ENCODE results near the gene PNPLA1. TPM values are rescaled to one million over a fixed set of nuclear protein-coding genes. Genes with fewer than 3 reads are reported as not detected.

The PNPLA1 gene, protein sequence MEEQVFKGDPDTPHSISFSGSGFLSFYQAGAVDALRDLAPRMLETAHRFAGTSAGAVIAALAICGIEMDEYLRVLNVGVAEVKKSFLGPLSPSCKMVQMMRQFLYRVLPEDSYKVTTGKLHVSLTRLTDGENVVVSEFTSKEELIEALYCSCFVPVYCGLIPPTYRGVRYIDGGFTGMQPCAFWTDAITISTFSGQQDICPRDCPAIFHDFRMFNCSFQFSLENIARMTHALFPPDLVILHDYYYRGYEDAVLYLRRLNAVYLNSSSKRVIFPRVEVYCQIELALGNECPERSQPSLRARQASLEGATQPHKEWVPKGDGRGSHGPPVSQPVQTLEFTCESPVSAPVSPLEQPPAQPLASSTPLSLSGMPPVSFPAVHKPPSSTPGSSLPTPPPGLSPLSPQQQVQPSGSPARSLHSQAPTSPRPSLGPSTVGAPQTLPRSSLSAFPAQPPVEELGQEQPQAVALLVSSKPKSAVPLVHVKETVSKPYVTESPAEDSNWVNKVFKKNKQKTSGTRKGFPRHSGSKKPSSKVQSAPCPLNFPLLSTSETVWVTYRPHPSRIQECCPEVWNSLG
- under 1 TPM in 1 of 2 experiments, not detected in 1; 0.13 TPM for total RNA-seq

DNA sequence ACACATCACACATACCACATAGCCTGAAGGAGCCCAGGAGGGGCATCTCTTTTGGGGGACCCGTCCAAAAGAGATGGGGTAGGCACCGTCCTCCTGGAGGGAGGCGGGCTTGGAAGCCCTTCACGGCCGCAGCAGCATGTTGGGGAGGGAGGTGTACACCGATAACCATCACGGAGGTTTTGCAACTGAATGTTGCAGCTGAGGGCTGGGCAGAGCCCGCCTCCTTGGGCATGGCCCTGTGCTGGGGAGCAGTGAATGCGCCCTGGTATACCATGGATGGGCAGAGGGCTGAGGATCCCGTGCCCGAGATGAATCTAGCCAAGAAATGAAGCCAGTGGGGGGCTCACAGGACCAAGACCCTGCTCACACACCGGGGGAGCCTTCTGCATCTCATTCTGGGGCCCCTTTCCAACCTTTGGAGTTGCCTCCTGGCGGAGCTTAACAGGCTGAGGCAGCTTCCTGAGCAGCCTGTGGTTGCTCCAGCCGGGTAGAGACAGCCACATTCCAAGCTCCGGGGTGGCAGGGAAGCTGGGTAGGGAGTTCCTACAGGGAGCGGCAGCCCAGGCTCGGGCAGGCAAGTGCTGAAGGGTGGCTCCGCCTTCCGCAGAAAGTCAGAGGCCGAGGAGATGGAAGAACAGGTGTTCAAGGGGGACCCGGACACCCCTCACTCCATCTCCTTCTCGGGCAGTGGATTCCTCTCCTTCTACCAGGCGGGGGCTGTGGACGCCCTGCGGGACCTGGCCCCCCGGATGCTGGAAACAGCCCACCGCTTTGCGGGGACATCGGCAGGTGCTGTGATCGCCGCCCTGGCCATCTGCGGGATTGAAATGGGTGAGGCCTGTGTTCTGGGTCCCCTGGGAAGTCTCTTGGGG is at the start of gene PNPLA1:
Gene PNPLA1 (plus strand): TSS at position 227 of the 872 bp plus-strand sequence. CDS start 400 bp downstream, at position 627.
- POLR2A ChIA-PET, result no interaction called here
- H3K36me3 Mint-ChIP-seq (ENCODE audit: low read depth), result no peaks in the 10 kb centered on the region
- no peaks in the 10 kb centered on the region for H3K9me3 Mint-ChIP-seq
- DNase-seq, result no peak
- no peaks in the 10 kb centered on the region for H3K4me1 Mint-ChIP-seq
- peaks cover 15% of the 10 kb centered on the region for H3K27me3 Mint-ChIP-seq
- CTCF ChIA-PET, result interaction anchor here (1.1 kb wide), 1 partner anchor 20 kb away, joined by 3 read pairs; no protein-coding TSS in a partner anchor
- H3K4me3 Mint-ChIP-seq, result no peak within 1 kb of the TSS
- H3K27ac Mint-ChIP-seq, result no peak within 1 kb of the TSS

DNA sequence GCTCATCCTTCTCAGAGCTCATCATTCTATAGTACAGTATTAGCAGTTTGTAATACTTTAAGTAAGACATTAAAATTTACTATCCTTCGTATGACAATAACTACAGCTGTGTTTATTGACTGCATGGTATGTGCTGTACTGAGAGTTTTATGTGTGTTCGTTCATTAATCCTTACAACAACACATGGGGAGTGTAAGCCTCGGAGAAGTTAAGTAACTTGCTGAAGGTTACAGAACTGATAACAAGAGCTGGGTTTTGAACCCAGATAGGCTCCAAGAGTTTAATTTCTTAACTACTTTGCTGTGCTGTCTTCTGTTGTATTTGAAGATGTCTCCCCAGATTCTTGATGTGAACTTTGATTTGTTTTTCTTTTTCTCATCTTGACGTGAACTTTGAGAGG is 49.6 kb upstream of the PNPLA1 start:
- no peak overlapping the region for H3K4me3 Mint-ChIP-seq
- POLR2A ChIA-PET, result no interaction called here
- H3K27ac Mint-ChIP-seq, result no peak overlapping the region
- peaks cover 39% of the 10 kb centered on the region for H3K36me3 Mint-ChIP-seq (ENCODE audit: low read depth)
- no peaks in the 10 kb centered on the region for H3K4me1 Mint-ChIP-seq
- CTCF ChIA-PET, result no interaction called here
- no peaks in the 10 kb centered on the region for H3K9me3 Mint-ChIP-seq
- DNase-seq, result no peak
- no peaks in the 10 kb centered on the region for H3K27me3 Mint-ChIP-seq

DNA sequence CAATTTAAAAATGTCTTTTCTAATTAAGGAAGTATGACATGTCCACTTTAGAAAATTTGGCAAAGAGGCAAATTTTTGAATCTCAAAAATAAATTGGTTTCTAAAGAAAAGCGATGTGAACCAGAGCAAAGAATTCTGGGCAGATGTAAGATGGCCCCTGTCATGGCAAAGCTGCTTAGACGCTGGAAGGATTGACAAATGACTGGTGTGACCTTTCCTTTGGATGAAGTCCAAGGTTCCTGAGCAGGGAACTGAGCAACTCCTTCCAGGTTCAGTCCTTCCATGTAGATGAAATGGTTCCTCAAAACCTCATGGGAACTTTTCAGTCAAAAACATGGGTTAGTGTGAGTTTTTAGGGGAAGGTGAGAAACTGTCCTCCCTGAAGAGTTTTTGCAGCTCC is 48.2 kb upstream of the PNPLA1 start:
- CTCF ChIA-PET, result no interaction called here
- Mint-ChIP-seq H3K27ac (no peak overlapping the region), H3K9me3 (no peaks in the 10 kb centered on the region)

DNA sequence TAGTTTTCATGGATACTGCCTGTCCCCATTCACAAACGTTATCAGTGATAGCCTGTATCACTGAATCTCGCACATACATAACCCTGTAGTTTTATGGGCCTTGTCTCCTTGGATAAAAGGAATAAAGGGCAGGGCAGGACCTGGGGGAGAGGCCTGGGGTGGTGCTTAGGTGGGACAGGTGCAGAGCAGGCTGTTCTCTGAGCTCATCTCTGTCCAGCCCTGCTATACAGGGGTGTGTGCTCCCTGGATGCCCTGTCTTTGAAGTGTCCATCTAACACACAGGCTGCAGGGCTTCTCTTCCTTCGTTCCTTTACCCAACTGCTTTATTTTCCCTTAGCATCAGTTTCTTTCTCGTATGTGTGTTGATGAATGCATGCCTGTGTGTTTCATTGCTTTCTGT is 46.9 kb upstream of the PNPLA1 start:
- no peak overlapping the region for H3K4me3 Mint-ChIP-seq
- POLR2A ChIA-PET, result no interaction called here
- H3K27me3 Mint-ChIP-seq, result no peaks in the 10 kb centered on the region
- H3K27ac Mint-ChIP-seq, result no peak overlapping the region
- H3K9me3 Mint-ChIP-seq, result no peaks in the 10 kb centered on the region
- peaks cover 31% of the 10 kb centered on the region for H3K36me3 Mint-ChIP-seq (ENCODE audit: low read depth)
- no peaks in the 10 kb centered on the region for H3K4me1 Mint-ChIP-seq
- DNase-seq, result no peak
- CTCF ChIA-PET, result no interaction called here

More for the DNA sequence above, 48.2 kb upstream of the PNPLA1 start:
- no peak overlapping the region for H3K4me3 Mint-ChIP-seq
- no peak for DNase-seq
- H3K4me1 Mint-ChIP-seq, result no peaks in the 10 kb centered on the region
- POLR2A ChIA-PET, result no interaction called here
- peaks cover 37% of the 10 kb centered on the region for H3K36me3 Mint-ChIP-seq (ENCODE audit: low read depth)
- H3K27me3 Mint-ChIP-seq, result no peaks in the 10 kb centered on the region

DNA sequence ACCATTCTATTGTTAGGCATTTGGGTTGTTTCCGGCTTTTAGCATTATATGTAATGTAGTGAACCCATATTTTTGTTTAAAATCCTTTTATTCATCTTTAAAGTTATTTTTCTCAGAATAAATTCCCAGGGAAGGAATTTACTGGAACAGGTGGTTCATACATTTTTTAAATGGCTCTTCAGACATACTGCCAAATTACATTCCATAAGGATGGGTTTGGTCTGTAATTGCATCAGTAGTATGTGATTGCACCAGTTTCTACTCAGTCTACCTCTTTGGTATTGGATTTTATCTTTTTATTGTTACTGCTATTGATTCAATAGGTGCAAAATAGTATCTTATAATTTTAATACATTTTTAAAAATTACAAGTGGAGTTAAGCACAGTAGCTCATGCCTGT is 46.2 kb upstream of the PNPLA1 start:
- H3K9me3 Mint-ChIP-seq, result no peaks in the 10 kb centered on the region
- H3K4me3 Mint-ChIP-seq, result no peak overlapping the region
- DNase-seq, result no peak
- ChIA-PET POLR2A (no interaction called here), CTCF (interaction anchor here (0.6 kb wide), 1 partner anchor 166 kb away, joined by 3 read pairs; no protein-coding TSS in a partner anchor)
- H3K4me1 Mint-ChIP-seq, result no peaks in the 10 kb centered on the region
- no peak overlapping the region for H3K27ac Mint-ChIP-seq
- peaks cover 26% of the 10 kb centered on the region for H3K36me3 Mint-ChIP-seq (ENCODE audit: low read depth)
- no peaks in the 10 kb centered on the region for H3K27me3 Mint-ChIP-seq

DNA sequence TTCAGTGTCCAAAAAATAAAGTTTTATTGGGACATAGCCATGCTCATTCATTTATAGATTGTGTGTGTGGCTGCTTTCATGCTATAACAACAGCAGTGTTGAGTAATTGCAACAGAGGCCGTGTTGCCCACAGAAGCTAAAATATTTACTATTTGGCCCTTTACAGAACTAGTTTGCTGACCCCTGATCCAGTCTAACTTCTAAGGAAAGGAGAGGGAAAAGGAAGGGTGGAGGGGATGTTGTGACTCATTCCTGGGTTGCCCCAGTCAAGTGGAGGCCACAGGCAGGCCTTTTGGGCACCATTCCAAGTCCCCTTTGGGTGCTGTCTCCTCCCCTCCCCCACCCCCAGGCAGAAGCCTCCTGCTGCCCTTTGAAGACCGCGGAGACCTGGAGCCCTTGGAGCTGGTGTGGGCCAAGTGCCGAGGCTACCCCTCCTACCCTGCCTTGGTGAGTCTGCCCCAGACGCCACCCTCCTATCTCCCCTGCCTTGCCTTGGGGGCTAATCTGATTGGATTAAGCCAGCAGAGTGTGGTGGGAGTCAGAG is 44.9 kb upstream of the PNPLA1 start:
- no peak overlapping the region for H3K27ac Mint-ChIP-seq
- H3K27me3 Mint-ChIP-seq, result no peaks in the 10 kb centered on the region
- H3K4me1 Mint-ChIP-seq, result no peaks in the 10 kb centered on the region
- no peak overlapping the region for H3K4me3 Mint-ChIP-seq
- no peaks in the 10 kb centered on the region for H3K9me3 Mint-ChIP-seq
- DNase-seq, result no peak
- ChIA-PET CTCF (interaction anchor here (0.8 kb wide), 1 partner anchor 130 kb away, joined by 3 read pairs; no protein-coding TSS in a partner anchor), POLR2A (no interaction called here)
- peaks cover 27% of the 10 kb centered on the region for H3K36me3 Mint-ChIP-seq (ENCODE audit: low read depth)

DNA sequence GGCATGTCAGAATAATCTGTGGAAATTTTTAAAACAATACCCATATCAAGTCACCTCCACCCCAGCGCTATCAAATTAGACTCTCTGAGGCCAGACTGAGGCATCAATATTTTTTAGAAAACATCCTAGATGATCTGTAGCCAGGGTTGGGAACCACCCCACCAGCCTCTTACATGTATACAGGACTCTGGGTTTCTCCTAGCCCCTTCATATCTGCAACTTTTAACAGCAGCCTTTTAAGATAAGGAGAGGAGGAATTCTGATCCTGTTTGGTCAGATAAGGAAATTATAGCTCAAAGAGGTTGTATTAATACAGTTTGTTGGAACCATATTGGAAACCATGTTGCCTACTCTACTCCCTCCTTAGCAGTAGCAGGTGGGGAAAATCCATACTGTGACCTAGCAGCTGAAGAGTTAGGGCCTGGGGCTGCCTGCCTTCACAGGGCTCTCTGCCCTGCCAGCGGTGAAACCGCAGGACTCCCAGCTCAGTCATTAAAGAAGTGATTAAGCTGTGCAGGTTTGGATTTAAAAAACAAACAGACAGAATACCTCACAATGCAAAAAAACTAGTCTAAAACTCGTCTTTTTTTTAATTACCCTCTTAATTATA is 43.3 kb upstream of the PNPLA1 start:
- no peak for DNase-seq
- ChIA-PET POLR2A (interaction anchor here (0.7 kb wide), 1 partner anchor 769 kb away, joined by 3 read pairs; no protein-coding TSS in a partner anchor), CTCF (interaction anchor here (0.8 kb wide), 1 partner anchor 105 kb away, joined by 3 read pairs; no protein-coding TSS in a partner anchor)
- no peak overlapping the region for H3K4me3 Mint-ChIP-seq
- H3K36me3 Mint-ChIP-seq (ENCODE audit: low read depth), result peaks cover 41% of the 10 kb centered on the region
- H3K27ac Mint-ChIP-seq, result no peak overlapping the region
- no peaks in the 10 kb centered on the region for H3K27me3 Mint-ChIP-seq
- H3K9me3 Mint-ChIP-seq, result no peaks in the 10 kb centered on the region
- H3K4me1 Mint-ChIP-seq, result no peaks in the 10 kb centered on the region

DNA sequence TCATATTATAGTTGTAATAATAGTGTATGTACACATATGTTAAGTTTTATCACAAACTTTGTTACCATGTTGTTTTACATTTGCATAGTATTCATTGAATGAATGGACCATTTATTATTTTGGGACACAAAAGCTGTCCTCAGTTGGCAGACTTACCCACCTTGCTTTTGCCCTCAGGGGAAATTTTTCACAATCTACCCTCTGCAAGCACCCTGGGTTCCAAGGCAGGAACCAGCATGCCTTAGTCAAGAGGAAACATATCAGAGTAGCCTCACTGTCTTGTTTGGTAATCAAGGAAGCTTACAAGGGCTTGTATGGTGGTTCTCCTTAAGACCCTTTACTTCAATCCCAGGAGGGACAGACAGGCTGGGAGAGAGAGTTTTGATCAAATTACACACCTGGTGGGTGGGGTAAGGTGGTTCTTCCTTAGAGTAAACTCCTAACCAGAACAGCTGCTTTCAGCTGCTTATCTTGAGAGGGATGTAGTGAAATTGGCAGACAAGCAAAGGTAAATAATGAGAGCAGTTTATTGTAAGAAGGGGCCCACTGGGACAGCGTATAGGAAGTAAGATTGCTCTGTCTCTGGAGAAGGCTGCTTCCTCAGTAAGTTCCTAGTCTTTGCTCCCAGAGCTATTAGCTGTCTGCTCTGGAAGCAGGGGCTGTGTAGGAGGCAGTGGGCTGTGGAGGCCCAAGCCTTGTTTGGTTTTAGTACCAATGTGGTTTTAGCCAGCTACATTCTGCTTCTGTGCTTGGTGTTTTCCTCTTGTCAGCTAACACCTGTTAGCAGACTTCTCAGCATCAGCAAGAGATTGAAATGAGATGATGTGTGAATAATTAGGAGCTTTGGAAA is 42.3 kb upstream of the PNPLA1 start:
- POLR2A ChIA-PET, result no interaction called here
- no peak for DNase-seq
- H3K4me3 Mint-ChIP-seq, result no peak overlapping the region
- no peaks in the 10 kb centered on the region for H3K9me3 Mint-ChIP-seq
- no peaks in the 10 kb centered on the region for H3K27me3 Mint-ChIP-seq
- CTCF ChIA-PET, result no interaction called here
- H3K36me3 Mint-ChIP-seq (ENCODE audit: low read depth), result peaks cover 43% of the 10 kb centered on the region
- H3K4me1 Mint-ChIP-seq, result no peaks in the 10 kb centered on the region
- no peak overlapping the region for H3K27ac Mint-ChIP-seq

DNA sequence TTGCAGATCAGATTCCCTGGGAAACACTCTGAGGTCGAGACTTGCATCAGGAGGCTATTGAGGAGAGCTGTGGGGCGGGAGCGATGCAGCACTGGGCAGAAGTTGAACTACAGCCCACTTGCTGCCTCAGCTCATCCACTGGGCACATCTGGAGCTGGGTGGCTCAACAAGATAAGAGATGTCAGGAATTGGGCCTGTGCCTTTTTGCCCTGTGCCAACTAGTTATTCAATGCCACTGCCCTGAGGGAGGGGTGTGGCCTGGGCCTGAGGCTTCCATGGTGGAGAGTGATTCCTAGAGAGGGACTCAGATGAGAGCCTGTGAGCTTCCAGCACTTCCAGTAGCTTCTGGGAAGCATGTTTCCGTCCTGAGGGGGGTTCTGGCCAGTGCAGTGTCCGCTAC is 40.6 kb upstream of the PNPLA1 start:
- Mint-ChIP-seq H3K36me3 (ENCODE audit: low read depth) (peaks cover 34% of the 10 kb centered on the region), H3K27ac (no peak overlapping the region), H3K4me1 (no peaks in the 10 kb centered on the region), H3K27me3 (no peaks in the 10 kb centered on the region), H3K4me3 (no peak overlapping the region), H3K9me3 (no peaks in the 10 kb centered on the region)
- ChIA-PET POLR2A (no interaction called here), CTCF (no interaction called here)
- no peak for DNase-seq

DNA sequence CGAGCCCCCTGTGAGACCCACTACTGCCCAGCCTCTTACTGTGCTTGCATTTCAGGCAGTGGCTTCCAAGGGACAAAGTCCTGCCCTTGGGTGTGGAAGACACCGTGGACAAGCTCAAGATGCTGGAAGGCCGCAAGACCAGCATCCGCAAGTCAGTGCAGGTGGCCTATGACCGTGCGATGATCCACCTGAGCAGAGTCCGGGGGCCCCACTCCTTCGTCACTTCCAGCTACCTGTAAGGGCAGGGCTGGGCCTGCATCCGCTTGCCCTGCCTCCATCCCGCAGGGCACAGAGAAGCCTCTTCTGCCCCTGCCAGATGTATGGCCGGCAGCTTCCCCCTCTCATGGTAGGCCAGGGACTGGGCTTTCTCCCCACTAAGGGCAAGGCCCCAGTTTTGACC is 39.5 kb upstream of the PNPLA1 start:
- Mint-ChIP-seq H3K27me3 (no peaks in the 10 kb centered on the region), H3K27ac (no peak overlapping the region), H3K4me1 (peaks cover 7% of the 10 kb centered on the region), H3K9me3 (no peaks in the 10 kb centered on the region), H3K36me3 (ENCODE audit: low read depth) (peaks cover 30% of the 10 kb centered on the region), H3K4me3 (no peak overlapping the region)
- POLR2A ChIA-PET, result interaction anchor here (1.5 kb wide), 1 partner anchor 19 kb away, joined by 3 read pairs; no protein-coding TSS in a partner anchor
- CTCF ChIA-PET, result interaction anchor here (0.8 kb wide), 1 partner anchor 107 kb away, joined by 3 read pairs; no protein-coding TSS in a partner anchor
- DNase-seq, result no peak

DNA sequence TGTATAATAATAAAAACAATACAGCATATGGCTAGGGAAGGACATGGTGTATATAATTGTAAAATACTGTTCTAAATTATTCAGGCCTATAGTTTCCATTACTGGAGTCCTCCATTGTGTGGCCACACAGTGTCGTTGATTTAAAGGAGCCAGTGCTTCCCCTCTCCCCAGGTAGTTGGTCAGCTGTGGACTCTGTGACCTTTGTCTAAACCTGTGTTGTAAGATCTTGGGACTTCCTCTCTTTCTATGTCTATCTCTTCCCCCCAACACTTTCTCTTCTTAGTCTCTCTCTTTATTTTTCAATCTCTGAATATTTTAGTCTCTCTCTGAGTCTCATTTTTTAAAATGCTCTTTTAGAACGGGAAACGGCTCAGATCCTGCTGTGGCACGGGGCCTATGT is 37.7 kb upstream of the PNPLA1 start:
- H3K27ac Mint-ChIP-seq, result no peak overlapping the region
- H3K4me3 Mint-ChIP-seq, result no peak overlapping the region
- CTCF ChIA-PET, result no interaction called here
- peaks cover 25% of the 10 kb centered on the region for H3K36me3 Mint-ChIP-seq (ENCODE audit: low read depth)
- H3K4me1 Mint-ChIP-seq, result peaks cover 9% of the 10 kb centered on the region
- no peak for DNase-seq
- H3K9me3 Mint-ChIP-seq, result no peaks in the 10 kb centered on the region
- H3K27me3 Mint-ChIP-seq, result no peaks in the 10 kb centered on the region
- POLR2A ChIA-PET, result no interaction called here

DNA sequence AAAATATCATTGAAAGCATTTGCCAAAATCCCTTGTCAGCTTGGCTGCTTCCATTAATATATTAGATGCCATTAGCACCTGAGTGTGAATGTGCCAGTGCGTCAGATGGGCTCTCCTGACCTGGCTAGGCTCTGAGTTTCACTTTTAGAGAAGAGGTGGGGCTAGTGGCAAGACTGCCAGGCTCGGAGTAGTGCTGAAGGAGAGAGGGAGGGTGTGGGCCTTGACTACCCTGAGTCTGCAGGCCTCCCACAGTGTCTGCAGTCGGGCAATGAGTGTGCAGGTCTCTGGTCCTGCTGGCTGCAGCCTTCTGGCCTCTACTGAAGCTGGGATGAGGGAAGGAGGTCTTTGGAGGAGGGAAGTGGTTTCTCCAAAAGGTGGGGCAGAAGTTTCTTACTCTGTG is 34.6 kb upstream of the PNPLA1 start:
- no peaks in the 10 kb centered on the region for H3K27me3 Mint-ChIP-seq
- peaks cover 9% of the 10 kb centered on the region for H3K4me1 Mint-ChIP-seq
- no peak for DNase-seq
- ChIA-PET CTCF (no interaction called here), POLR2A (no interaction called here)
- H3K36me3 Mint-ChIP-seq (ENCODE audit: low read depth), result peaks cover 18% of the 10 kb centered on the region
- H3K27ac Mint-ChIP-seq, result no peak overlapping the region
- H3K4me3 Mint-ChIP-seq, result no peak overlapping the region
- no peaks in the 10 kb centered on the region for H3K9me3 Mint-ChIP-seq

All from activated CD4-positive, alpha-beta memory T cell treated with anti-CD3 and anti-CD28 coated beads, Interleukin-2, amount 10 ng/mL, durations not matched to agents 7 days and 5 days (primary cell).